Measurements from ENCODE around the gene CAPZA2. TPM values are rescaled to one million over a fixed set of nuclear protein-coding genes. Genes with fewer than 3 reads are reported as not detected.

The CAPZA2 gene
- total and polyA plus RNA-seq, 9 of the 15 experiments (the other 6 are each of a cell fraction or from before 2014, with no cell fraction given) = 67.0 to 524 (median 176) TPM

DNA sequence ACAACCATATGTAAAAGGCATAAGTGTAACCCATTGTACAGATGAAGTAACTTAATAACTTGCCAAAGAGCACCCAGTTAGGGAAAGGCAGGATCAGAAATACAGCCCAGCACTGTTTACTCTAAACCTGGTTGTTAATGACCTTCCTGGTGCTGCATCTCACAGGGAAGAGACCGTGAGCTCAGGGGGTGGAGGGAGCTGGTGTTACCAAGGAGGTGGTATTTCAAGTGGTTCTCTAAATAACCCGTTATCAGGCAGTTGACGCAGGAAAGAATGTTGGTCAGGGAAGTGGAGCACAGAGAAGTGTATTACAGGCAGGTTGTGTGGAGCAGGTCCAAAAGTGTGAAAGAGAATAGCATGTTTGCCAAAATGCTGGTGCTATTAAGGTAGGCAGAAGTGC lies 86.5 kb downstream of the CAPZA2 start:
- peaks cover 4% of the 10 kb centered on the region for H3K79me2 ChIP-seq (ENCODE audit: control insufficient read depth, insufficient read depth, low read length)
- no peak overlapping the region for H3K4me3 ChIP-seq
- H3K27ac ChIP-seq (ENCODE audit: extremely low read depth, low read depth, low read length) = peak overlapping the region; percentile 0; the same call in 1 of the 3 replicates
- DNase-seq (ENCODE audit: extremely low read depth in 1 of 4, low spot score in 3 of 4) = peak in 2 of 4 experiments; percentile 52 to 57
- ChIA-PET CTCF (ENCODE audit: low intra/inter-chr PET ratio) (no interaction called here), POLR2A (interaction anchor here (0.6 to 1.7 kb wide), 3 partner anchors 8 to 57 kb away, joined by 3 to 5 read pairs (median 3); no protein-coding TSS in a partner anchor)
- peak overlapping the region; percentile 98 for H2AFZ ChIP-seq (ENCODE audit: low read depth, low read length)
- peaks cover 24 to 36% of the 10 kb centered on the region in 2 experiments for H3K4me1 ChIP-seq (replicated peaks in 1 of 2; ENCODE audit: control insufficient read depth in 2 of 2, insufficient read depth in 2 of 2, low read length in 2 of 2)
- peak; percentile 42 for FAIRE-seq
- peak overlapping the region; percentile 50 for H3K4me2 ChIP-seq (ENCODE audit: insufficient read depth, low read length)
- H4K20me1 ChIP-seq (replicated peaks; ENCODE audit: control insufficient read depth, insufficient read depth, low read length) = no peaks in the 10 kb centered on the region
- no peaks in the 10 kb centered on the region for H3K27me3 ChIP-seq (ENCODE audit: control insufficient read depth in 2 of 2, insufficient read depth in 2 of 2, low read length in 2 of 2)
- peak overlapping the region; percentile 3 to 6; a peak in 2 of 4 replicates for H3K9ac ChIP-seq (ENCODE audit: insufficient read depth in 1 of 2, low read depth in 2 of 2, low read length in 2 of 2)
- no TSS peak for BruUV-seq (replicated peaks)
- no peaks in the 10 kb centered on the region for H3K9me3 ChIP-seq (replicated peaks; ENCODE audit: control insufficient read depth, insufficient read depth, low read depth, low read length)
- H3K36me3 ChIP-seq (ENCODE audit: control insufficient read depth, insufficient read depth, low read length) = no peaks in the 10 kb centered on the region
- no peaks in the 10 kb centered on the region for H3K9me1 ChIP-seq (ENCODE audit: control insufficient read depth, insufficient read depth, low read length)
- in situ Hi-C loops (cut with MboI) (no loop called here), intact Hi-C loops (cut with micrococcal nuclease) (no loop called here)
- WGBS (ENCODE audit: insufficient coverage, low coverage, missing lambda C conversion rate) = 6% methylated on average over 3 of the region's 3 CpGs
- ATAC-seq = no peak
- TF ChIP-seq, protein P1, sequence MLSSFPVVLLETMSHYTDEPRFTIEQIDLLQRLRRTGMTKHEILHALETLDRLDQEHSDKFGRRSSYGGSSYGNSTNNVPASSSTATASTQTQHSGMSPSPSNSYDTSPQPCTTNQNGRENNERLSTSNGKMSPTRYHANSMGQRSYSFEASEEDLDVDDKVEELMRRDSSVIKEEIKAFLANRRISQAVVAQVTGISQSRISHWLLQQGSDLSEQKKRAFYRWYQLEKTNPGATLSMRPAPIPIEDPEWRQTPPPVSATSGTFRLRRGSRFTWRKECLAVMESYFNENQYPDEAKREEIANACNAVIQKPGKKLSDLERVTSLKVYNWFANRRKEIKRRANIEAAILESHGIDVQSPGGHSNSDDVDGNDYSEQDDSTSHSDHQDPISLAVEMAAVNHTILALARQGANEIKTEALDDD (IDR thresholded peaks at IDR 0.05) = peak; percentile 51; the same call in 1 of the 2 replicates
- TF ChIP-seq, protein P2, sequence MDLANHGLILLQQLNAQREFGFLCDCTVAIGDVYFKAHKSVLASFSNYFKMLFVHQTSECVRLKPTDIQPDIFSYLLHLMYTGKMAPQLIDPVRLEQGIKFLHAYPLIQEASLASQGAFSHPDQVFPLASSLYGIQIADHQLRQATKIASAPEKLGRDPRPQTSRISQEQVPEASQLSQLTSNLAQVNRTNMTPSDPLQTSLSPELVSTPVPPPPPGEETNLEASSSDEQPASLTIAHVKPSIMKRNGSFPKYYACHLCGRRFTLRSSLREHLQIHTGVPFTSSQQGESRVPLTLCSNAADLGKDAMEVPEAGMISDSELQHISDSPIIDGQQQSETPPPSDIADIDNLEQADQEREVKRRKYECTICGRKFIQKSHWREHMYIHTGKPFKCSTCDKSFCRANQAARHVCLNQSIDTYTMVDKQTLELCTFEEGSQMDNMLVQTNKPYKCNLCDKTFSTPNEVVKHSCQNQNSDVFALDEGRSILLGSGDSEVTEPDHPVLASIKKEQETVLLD (IDR thresholded peaks at IDR 0.05) = peak; percentile 46; the same call in 1 of the 2 replicates
- TF ChIP-seq CREM (IDR thresholded peaks at IDR 0.05; ENCODE audit: low read depth) (peak; percentile 47), SMARCA5 (IDR thresholded peaks at IDR 0.05) (peak; percentile 34; the same call in 1 of the 2 replicates), ARID1B (IDR thresholded peaks at IDR 0.05) (peak; percentile 34; the same call in 1 of the 2 replicates), HDAC8 (tag; IDR thresholded peaks at IDR 0.05) (no peak), POLR2A (conservative IDR thresholded peaks at IDR 0.05) (0 out of 2 replicates have a peak, but pooled peaks have one; percentile 23), SAFB2 (IDR thresholded peaks at IDR 0.05; ENCODE audit: borderline replicate concordance, low read depth, low read length, severe bottlenecking) (no peak), BCOR (IDR thresholded peaks at IDR 0.05) (0 out of 2 replicates have a peak, but pooled peaks have one; percentile 26), HNRNPLL (IDR thresholded peaks at IDR 0.05; ENCODE audit: low read depth, low read length, poor library complexity, severe bottlenecking) (peak; percentile 21), CAMTA2 (CRISPR knock-in tag; conservative IDR thresholded peaks at IDR 0.05) (no peak), LCOR (CRISPR knock-in tag; IDR thresholded peaks at IDR 0.05) (0 out of 2 replicates have a peak, but pooled peaks have one; percentile 41), MBD2 (IDR thresholded peaks at IDR 0.05; ENCODE audit: borderline replicate concordance, low read depth) (no peak), MEF2D (tag; conservative IDR thresholded peaks at IDR 0.05; ENCODE audit: low read depth) (no peak; the same call in 1 of the 2 replicates), TEAD4 (IDR thresholded peaks at IDR 0.05; ENCODE audit: low read length) (peak; percentile 24; the same call in 1 of the 2 replicates), TEAD4 (CRISPR knock-in tag; IDR thresholded peaks at IDR 0.05; ENCODE audit: borderline replicate concordance) (no peak)
- TF ChIP-seq, protein P3, sequence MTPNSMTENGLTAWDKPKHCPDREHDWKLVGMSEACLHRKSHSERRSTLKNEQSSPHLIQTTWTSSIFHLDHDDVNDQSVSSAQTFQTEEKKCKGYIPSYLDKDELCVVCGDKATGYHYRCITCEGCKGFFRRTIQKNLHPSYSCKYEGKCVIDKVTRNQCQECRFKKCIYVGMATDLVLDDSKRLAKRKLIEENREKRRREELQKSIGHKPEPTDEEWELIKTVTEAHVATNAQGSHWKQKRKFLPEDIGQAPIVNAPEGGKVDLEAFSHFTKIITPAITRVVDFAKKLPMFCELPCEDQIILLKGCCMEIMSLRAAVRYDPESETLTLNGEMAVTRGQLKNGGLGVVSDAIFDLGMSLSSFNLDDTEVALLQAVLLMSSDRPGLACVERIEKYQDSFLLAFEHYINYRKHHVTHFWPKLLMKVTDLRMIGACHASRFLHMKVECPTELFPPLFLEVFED (CRISPR knock-in tag; conservative IDR thresholded peaks at IDR 0.05) = no peak
- TF ChIP-seq, protein P4, sequence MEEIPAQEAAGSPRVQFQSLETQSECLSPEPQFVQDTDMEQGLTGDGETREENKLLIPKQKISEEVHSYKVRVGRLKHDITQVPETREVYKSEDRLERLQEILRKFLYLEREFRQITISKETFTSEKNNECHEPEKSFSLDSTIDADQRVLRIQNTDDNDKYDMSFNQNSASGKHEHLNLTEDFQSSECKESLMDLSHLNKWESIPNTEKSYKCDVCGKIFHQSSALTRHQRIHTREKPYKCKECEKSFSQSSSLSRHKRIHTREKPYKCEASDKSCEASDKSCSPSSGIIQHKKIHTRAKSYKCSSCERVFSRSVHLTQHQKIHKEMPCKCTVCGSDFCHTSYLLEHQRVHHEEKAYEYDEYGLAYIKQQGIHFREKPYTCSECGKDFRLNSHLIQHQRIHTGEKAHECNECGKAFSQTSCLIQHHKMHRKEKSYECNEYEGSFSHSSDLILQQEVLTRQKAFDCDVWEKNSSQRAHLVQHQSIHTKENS (CRISPR knock-in tag; IDR thresholded peaks at IDR 0.05) = no peak

Measured in K562 (cell line).